DOHH2 (cell line): ENCODE results near the gene SCT.

ENCODE experiments used
- CTCF ChIP-seq: fragments of 200-600 bp; sonication (generic); IDR thresholded peaks from one replicate; pipeline ENCODE4 v1.5.1; 2014; ENCODE audit warnings: antibody characterized with exemption, mild to moderate bottlenecking, low read depth, low read length; ENCODE audit not compliant: poor library complexity, severe bottlenecking
- EZH2phosphoT487 ChIP-seq: fragments of 200-600 bp; sonication (generic); IDR thresholded peaks from 2 replicates; pipeline ENCODE4 v1.6.1; 2017; ENCODE audit warnings: borderline replicate concordance, mild to moderate bottlenecking, antibody characterized with exemption, low read length, moderate library complexity, mixed read lengths

- TF ChIP-seq CTCF (no peak), EZH2phosphoT487 (no peak)
Observed at GRCh38 chr11:610146-610801, 16.7 kb downstream of the SCT start.
